Aorta (tissue), 5 donors: ENCODE measurements around the gene CLMN. TPM values are rescaled to one million over a fixed set of nuclear protein-coding genes. Genes with fewer than 3 reads are reported as not detected.
"Not testable (repeated sequence)": the region's sequence is repeated elsewhere in the genome, so short reads cannot be mapped to it uniquely, and the experiment has no call there.

Source experiments
- ATAC-seq: fragments of 200-7000 bp; cut with Tn5 transposase; one replicate; pipeline ENCODE4 v1.9.1; 2022; ENCODE audit warnings: moderate library complexity; ENCODE audit not compliant: low FRiP score
- DNase-seq, 2 donors: peaks; one replicate each; pipeline ENCODE4 v3.0.0-alpha.2; 2020
- H3K27ac ChIP-seq, 2 donors: one replicate each; pipeline ENCODE4 v1.5.1; 2013; ENCODE audit warnings: low read length in 2 of 2, mild to moderate bottlenecking in 2 of 2, moderate library complexity in 2 of 2, control low read depth in 1 of 2, inconsistent platforms in 1 of 2, low read depth in 1 of 2
- H3K27me3 ChIP-seq, 2 donors: one replicate each; pipeline ENCODE4 v1.6.1; 2013; ENCODE audit warnings: control low read depth in 1 of 2, low read length in 1 of 2, mild to moderate bottlenecking in 1 of 2, moderate library complexity in 1 of 2; ENCODE audit not compliant: insufficient read depth in 2 of 2, control insufficient read depth in 1 of 2
- H3K36me3 ChIP-seq, 2 donors: one replicate each; pipeline ENCODE4 v1.6.1; 2013; ENCODE audit warnings: control low read depth in 1 of 2, low read length in 1 of 2, mild to moderate bottlenecking in 1 of 2; ENCODE audit not compliant: insufficient read depth in 2 of 2, control insufficient read depth in 1 of 2
- H3K4me1 ChIP-seq, 2 donors: one replicate each; pipeline ENCODE4 v1.6.1; 2013; ENCODE audit warnings: low read length in 2 of 2, control low read depth in 1 of 2, mild to moderate bottlenecking in 1 of 2, moderate library complexity in 1 of 2; ENCODE audit not compliant: insufficient read depth in 2 of 2, control insufficient read depth in 1 of 2
- H3K4me3 ChIP-seq, 2 donors: one replicate each; pipeline ENCODE4 v1.5.1; 2013; ENCODE audit warnings: low read length in 2 of 2, control low read depth in 1 of 2, mild to moderate bottlenecking in 1 of 2
- H3K9me3 ChIP-seq: one replicate; pipeline ENCODE4 v1.6.1; 2013; ENCODE audit warnings: mild to moderate bottlenecking, low read length; ENCODE audit not compliant: control insufficient read depth
- WGBS, 2 donors: extraction: QIAGEN DNeasy Blood & Tissue Kit; methylation state at CpG; one replicate each; pipeline ENCODE4 v1.1.7; 2013; 5-methylcytosine and 5-hydroxymethylcytosine counted together
- intact Hi-C, 2 donors: fragments of 100-400 bp; cut with DNase I; formaldehyde crosslinking; loops; one replicate each; pipeline versions ENCODE4 v1.14.2 to v1.15.0; 2022
- polyA plus RNA-seq, 2 donors: library from polyadenylated mRNA; stranded (reverse); fragments of 200-250 nt; gene quantifications; one replicate each; pipeline ENCODE4 v1.2.3, GENCODE V29; 2013
- total RNA-seq, 2 donors: library from RNA; stranded (reverse); fragmentation: NEBNext Ultra II Directional; extraction: Animal tissue kit (Norgen Biotek cat#: 25700); gene quantifications; one replicate each; pipeline ENCODE4 v1.2.1, GENCODE V29; 2021
- donor health status: healthy with polysubstance abuse.
- donor health status: Bipolar disorder and iron deficiency.
- donor health status: DM: no; HTN: no; CAD: no.
- donor health status: DM: no; HTN: no; CAD: no.
- donor health status: DM: yes; HTN: yes; CAD: no.

CLMN gene
- total and polyA plus RNA-seq, 4 donors, result 3.9 to 18.3 (median 11.0) TPM

DNA sequence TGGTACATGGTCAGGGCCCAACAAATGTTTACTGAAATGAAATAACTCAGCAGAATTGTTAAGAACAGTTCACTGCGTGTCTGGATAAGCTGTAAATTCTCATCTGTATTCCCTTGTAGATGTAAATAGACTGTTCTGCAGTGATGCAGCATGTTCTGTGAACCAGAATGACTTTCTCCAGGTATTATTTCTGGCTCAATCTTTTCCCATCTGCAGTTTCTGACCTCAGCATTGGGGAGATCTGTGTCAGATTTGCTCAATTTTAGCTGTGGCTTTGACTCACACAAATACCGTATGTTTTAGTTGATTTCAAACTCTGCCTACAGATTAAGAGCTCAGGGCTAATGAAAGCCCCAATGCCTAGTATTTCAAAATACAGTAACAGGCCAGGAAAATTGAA lies 113.2 kb downstream of the CLMN start:
- no peak for DNase-seq
- WGBS, 2 donors, result 90 to 93% methylated on average over 2 of the region's 2 CpGs
- Histone ChIP-seq H3K27me3 (no peaks in the 10 kb centered on the region), H3K27ac (no peak overlapping the region), H3K36me3 (peaks cover 0 to 3% of the 10 kb centered on the region in 2 donors), H3K9me3 (peaks cover 3% of the 10 kb centered on the region), H3K4me1 (no peaks in the 10 kb centered on the region), H3K4me3 (no peak overlapping the region)
- intact Hi-C loops, result no loop called here
- ATAC-seq, result no peak

DNA sequence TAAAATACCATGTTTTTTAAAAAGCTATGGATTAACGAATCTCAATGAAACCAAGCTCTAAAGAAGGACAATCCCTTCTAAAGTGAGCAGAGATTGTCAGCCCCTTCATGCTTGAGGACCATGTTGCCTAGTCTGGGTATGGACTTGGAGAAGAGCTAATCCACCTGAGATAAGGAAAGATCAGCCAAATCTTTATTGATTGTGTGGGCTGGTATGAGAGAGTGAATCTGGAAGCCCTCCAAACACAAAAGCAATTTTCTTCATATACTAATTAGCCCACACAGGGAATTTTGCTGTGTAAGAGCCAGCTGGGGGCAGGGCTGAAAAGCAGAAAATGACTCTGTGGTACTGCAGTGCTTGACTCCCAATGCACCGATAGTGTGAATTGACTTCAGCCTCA lies 115.0 kb downstream of the CLMN start:
- intact Hi-C loops, result no loop called here
- no peak for ATAC-seq
- peaks cover 0 to 3% of the 10 kb centered on the region in 2 donors for H3K36me3 ChIP-seq

DNA sequence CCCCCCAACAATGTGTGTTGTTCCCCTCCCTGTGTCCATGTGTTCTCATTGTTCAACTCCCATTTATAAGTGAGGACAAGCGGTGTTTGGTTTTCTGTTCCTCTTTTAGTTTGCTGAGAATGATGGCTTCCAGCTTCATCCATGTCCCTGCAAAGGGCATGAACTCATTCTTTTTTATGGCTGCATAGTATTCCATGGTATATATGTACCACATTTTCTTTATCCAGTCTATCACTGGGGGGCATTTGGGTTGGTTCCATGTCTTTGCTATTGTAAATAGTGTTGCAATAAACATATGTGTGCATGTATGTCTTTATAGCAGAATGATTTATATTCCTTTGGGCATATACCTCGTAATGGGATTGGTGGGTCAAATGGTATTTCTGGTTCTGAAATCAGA lies 118.0 kb downstream of the CLMN start:
- H3K36me3 ChIP-seq, H3K9me3 ChIP-seq: not testable (repeated sequence)
- 95 to 96% methylated on average over 2 of the region's 2 CpGs for WGBS, 2 donors

More for the DNA sequence above, 115.0 kb downstream of the CLMN start:
- Histone ChIP-seq H3K4me3 (no peak overlapping the region), H3K9me3 (peaks cover 3% of the 10 kb centered on the region), H3K4me1 (no peaks in the 10 kb centered on the region), H3K27ac (no peak overlapping the region), H3K27me3 (no peaks in the 10 kb centered on the region)
- 86 to 87% methylated on average over 2 of the region's 2 CpGs for WGBS, 2 donors
- no peak for DNase-seq

DNA sequence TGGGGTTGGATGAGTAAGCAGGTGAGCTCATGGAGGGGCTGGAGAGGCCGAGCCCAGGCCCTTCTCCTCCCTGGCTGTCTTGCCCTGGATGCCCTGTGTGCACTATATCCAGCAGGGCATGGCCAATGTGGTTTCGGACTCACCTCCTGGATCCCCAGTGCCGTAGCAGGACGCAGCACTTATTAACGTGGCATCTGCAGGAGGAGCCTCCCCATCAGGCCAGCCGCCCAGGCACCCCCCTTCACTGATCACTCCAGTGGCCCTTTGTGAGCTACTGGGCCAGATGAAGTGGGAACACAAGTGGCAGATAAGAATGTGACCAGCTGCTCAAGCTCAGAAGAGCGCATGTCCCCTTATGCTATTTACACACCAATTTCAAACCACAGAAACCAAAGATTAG lies 119.3 kb downstream of the CLMN start:
- ATAC-seq (no peak), DNase-seq (no peak)
- Histone ChIP-seq H3K27me3 (no peaks in the 10 kb centered on the region), H3K4me1 (no peaks in the 10 kb centered on the region), H3K36me3 (peaks cover 0 to 3% of the 10 kb centered on the region in 2 donors), H3K9me3 (peaks cover 3% of the 10 kb centered on the region), H3K27ac (no peak overlapping the region), H3K4me3 (no peak overlapping the region)
- intact Hi-C loops, result no loop called here
- WGBS, 2 donors, result 89 to 92% methylated on average over 7 of the region's 7 CpGs

More for the DNA sequence above, 118.0 kb downstream of the CLMN start:
- ATAC-seq, DNase-seq, H3K4me3 ChIP-seq, H3K27me3 ChIP-seq, H3K4me1 ChIP-seq, intact Hi-C loops, H3K27ac ChIP-seq: not testable (repeated sequence)

DNA sequence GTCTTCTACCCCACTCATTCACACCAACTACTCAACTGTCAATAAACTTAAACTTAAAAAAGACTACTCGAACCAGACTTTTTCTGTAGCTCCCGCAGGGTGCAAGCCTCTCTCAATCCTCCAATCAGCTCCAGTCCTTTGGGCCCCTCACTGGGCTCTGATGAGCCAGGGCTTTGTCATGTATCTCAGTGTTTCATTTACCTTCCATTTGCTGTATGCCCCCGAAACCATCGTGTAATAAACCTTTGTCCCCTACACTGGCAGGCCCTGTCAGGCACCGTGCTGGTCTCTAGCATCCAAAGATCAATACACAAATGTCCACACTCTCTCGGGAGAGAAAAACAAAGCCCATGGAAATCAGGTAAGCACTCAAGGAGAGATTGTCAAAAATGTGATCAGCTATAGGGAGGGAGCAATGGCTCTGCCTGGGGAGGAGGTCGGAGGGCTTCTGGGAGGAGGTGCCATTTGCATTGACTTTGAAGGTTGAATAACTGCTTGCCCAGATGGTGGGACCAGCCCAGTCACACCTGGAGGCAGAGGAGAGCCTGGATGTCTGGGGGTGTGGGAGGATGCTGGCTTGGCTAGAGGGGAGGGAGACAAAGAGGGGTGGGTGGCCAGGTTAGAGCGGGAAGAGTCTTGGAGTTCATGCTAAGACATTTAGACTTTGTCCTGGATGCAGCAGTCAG lies 120.3 kb downstream of the CLMN start:
- no peaks in the 10 kb centered on the region for H3K4me1 ChIP-seq
- WGBS, 2 donors, result 80 to 81% methylated on average over 8 of the region's 8 CpGs
- intact Hi-C loops, result no loop called here
- H3K27ac ChIP-seq, result no peak overlapping the region
- no peaks in the 10 kb centered on the region for H3K27me3 ChIP-seq
- ATAC-seq (no peak), DNase-seq (no peak)
- H3K9me3 ChIP-seq, result peaks cover 3% of the 10 kb centered on the region
- peaks cover 0 to 3% of the 10 kb centered on the region in 2 donors for H3K36me3 ChIP-seq
- no peak overlapping the region for H3K4me3 ChIP-seq

DNA sequence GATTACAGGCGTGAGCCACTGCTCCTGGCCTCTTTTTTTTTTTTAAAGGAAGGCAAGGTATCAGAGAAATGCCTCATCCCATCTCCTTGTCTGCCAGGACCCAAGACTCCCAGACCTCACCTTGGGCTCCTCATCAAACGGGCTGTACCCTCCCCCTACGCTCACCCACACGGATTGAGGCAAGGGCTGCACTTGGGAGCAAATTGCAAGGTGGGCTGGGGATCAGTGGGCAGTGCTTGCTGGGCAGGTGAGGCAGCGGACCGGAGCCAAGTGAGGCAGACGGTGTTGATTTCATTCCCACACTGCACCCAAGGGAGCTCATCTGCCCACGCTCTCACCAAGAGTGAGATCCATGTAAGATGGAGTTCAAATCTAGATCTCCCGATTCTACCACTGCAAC lies 121.4 kb downstream of the CLMN start:
- intact Hi-C loops, result no loop called here
- no peaks in the 10 kb centered on the region for H3K27me3 ChIP-seq
- DNase-seq, result no peak
- WGBS, 2 donors, result 95% methylated on average over 9 of the region's 9 CpGs
- H3K4me3 ChIP-seq, result no peak overlapping the region
- no peak overlapping the region for H3K27ac ChIP-seq
- H3K4me1 ChIP-seq, result no peaks in the 10 kb centered on the region
- no peaks in the 10 kb centered on the region for H3K36me3 ChIP-seq
- ATAC-seq, result no peak
- no peaks in the 10 kb centered on the region for H3K9me3 ChIP-seq

DNA sequence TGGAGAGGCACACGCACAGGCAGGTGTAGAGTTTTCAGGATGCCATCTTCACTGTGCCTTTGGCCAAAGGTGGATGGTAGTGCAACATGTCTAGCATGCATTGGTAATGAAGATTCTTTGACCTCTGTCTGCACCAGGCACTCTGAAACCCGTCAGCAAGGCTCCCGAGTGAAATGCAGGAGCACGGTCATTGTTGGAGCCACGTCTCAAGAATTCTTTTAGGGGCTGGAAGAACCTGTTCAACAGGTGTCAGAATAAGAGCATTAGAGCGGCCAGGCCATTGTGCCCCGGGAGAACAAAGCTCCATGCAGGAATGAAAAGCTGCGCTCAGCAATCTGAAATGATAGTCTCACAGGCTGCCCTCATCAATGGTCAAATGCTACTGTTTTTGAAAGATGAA lies 122.2 kb downstream of the CLMN start:
- Histone ChIP-seq H3K4me3 (no peak overlapping the region), H3K27ac (no peak overlapping the region), H3K27me3 (no peaks in the 10 kb centered on the region), H3K9me3 (no peaks in the 10 kb centered on the region), H3K36me3 (no peaks in the 10 kb centered on the region), H3K4me1 (no peaks in the 10 kb centered on the region)
- ATAC-seq (no peak), DNase-seq (no peak)
- WGBS, 2 donors, result 88 to 91% methylated on average over 8 of the region's 8 CpGs
- intact Hi-C loops, result no loop called here

DNA sequence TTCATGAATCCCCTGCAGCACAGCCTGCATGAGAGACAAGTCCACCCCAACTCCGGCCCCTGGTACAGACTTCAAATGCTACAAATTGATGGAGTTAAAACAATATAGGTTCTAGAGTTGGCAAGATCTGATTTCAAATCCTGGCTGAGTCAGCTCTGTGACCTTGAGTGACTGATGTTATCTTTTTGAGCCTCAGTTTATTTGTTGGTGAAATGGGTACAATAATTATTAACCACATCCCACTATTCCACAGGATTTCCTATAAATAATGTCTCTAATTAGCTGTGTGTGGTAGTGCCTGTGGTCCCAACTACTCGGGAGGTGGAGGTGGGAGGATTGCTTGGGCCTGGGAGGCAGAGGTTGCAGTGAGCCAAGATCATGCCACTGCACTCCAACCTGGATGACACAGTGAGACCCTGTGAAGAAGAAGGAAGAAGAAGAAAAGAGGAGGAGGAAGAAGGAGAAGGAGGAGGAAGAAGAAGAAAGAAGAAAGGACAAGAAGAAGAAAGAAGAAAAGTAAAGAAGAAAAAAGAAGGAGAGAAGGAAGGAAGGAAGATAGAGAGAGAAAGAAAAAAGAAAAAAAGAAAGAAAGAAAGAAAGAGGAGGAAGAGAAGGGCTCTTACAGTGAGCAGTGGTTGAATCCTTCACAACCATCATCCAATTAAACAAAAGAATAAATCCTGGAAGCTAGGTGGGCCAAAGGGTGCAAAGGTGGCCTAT lies 122.7 kb downstream of the CLMN start:
- WGBS, 2 donors, result 91 to 93% methylated on average over 2 of the region's 2 CpGs
- no peak for DNase-seq
- H3K36me3 ChIP-seq, result no peaks in the 10 kb centered on the region
- H3K4me1 ChIP-seq, result no peaks in the 10 kb centered on the region
- H3K9me3 ChIP-seq, result no peaks in the 10 kb centered on the region
- H3K27me3 ChIP-seq, result no peaks in the 10 kb centered on the region
- no peak overlapping the region for H3K27ac ChIP-seq
- H3K4me3 ChIP-seq, result no peak overlapping the region
- intact Hi-C loops, result no loop called here
- ATAC-seq, result no peak

DNA sequence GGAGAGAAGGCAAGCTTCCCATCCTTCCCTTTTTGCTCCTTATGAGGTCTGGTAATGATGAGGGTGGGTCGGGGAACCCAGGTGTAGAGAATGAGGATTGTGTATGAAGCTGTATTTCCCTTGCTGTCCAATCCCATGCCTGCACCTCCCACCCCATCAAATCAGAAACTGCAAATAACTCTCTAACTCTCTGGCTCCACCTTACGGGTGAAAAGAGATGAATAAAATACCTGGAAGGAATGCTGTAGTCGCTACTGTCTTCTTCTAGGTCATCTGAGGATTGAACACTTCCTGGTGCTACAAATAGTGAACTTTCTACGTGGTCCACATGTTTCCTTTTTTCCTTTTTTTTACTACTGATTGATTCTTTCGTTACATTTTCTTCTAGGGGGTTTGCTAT lies 123.4 kb downstream of the CLMN start:
- no peak overlapping the region for H3K4me3 ChIP-seq
- H3K4me1 ChIP-seq, result no peaks in the 10 kb centered on the region
- intact Hi-C loops, result no loop called here
- DNase-seq, result no peak
- H3K9me3 ChIP-seq, result no peaks in the 10 kb centered on the region
- no peak for ATAC-seq
- H3K36me3 ChIP-seq, result no peaks in the 10 kb centered on the region
- WGBS, 2 donors, result 57 to 71% methylated on average over 5 of the region's 5 CpGs
- H3K27me3 ChIP-seq, result no peaks in the 10 kb centered on the region
- H3K27ac ChIP-seq, result no peak overlapping the region
